GM11168 (cell line): ENCODE data around the gene AHI1.
"Not testable (repeated sequence)": the region's sequence is repeated elsewhere in the genome, so short reads cannot be mapped to it uniquely, and the experiment has no call there.

Source experiments
- in situ Hi-C: fragments of 300-500 bp; cut with MboI; formaldehyde crosslinking; loops from one replicate; pipeline ENCODE4 v1.12.0; 2022; ENCODE audit warnings: low sequenced_read_pairs; ENCODE audit not compliant: unreplicated experiment

AHI1 gene

GRCh38 chr6:135403584-135403983 is 94.0 kb downstream of the AHI1 start:
- in situ Hi-C loops = no loop called here

- in situ Hi-C loops = no loop called here
Measured at GRCh38 chr6:135402311-135402710, 95.2 kb downstream of the AHI1 start.

GRCh38 chr6:135397172-135397952 is 100.2 kb downstream of the AHI1 start:
- in situ Hi-C loops = no loop called here

- in situ Hi-C loops = no loop called here
Measured at GRCh38 chr6:135395136-135395535, 102.4 kb downstream of the AHI1 start.

DNA sequence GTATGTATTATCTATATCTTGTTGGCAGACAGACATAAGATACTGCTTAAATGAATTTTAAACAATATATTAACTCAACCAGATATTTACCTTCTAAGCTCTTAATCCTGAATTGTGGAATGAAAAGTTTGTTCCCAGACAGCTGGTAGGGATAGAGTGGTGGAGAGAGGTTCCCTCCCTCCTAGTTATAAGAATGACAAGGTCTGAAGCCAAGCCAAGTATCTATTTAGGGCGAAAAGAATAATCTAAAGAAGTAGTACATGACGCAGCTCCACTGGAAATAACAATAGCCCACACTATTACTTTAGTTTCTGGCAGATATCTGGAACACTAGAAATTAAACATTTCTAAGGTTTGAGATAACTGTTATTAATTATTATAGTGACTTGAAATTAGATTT is 104.3 kb downstream of the AHI1 start:
- in situ Hi-C loops = no loop called here

DNA sequence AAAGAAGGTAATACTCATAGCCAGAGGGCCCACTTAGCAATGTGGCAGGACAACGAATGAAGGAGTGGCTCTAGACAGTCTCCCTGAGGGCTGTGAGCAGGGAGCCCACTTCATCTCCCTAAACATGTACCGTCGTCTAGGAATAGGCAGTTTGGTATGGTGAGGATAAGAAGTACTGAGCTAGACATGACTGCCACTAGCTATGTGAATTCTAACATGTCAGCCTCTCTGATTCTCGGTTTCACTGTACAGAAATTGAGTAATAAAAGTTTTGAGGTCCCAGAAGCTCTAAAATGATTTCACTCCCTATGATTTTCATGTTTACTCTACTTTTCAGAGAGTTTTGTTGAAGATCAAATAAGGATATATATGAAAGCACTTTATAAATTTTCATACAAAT is 107.1 kb downstream of the AHI1 start:
- in situ Hi-C loops = no loop called here

DNA sequence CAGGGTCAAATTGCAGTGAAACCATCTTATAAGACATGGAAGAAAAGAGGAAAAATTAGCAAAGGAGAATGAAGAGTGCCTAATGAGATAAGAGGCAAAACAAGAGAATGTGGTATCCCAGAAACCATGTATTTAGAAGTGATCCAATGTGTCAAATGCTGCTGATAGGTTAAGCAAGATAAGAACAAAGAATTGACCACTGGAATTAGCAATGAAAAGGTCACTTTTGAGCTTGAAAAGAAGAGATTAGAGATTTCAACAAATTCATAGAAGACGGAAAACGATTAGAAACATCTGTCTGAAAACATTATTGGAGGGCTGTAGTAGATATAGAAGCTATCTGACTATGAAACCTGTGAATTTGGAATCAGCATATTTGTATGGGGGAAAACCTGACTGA is 112.2 kb downstream of the AHI1 start:
- in situ Hi-C loops = no loop called here

DNA sequence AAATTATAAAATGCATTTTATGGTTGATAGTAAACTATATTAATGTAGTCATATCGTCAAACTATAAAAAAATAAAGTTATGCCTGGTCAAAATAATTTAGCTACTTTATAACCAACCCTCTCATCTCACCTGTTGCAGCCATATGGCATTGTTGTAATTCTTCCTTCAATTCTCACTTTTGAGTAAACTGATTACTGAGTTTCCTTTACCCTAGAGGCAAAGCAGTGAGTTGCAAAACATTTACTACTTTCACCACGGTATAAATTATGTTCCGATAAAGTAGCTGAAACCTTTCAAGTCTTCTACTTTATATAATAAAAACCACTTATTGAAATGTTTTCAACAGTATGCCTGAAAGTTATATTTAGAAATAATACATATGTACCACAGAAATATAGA is 113.8 kb downstream of the AHI1 start:
- in situ Hi-C loops = no loop called here

DNA sequence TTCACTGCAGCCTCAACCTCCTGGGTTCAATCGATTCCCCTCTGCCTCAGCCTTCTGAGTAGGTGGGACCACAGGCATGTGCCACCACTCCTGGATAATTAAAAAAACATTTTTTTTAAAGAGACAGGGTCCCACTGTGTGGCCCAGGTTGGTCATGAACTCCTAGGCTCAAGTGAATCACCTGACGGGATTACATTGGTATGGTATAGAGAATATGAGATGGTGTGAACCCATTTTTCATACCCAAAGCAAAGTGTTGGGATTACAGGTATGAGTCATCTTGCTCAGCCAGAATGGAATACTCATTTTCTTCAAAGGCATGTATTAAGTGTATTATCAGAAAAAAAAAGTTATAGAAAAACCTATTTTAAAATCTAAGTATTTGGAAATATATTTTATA is 114.2 kb downstream of the AHI1 start:
- in situ Hi-C loops = no loop called here

DNA sequence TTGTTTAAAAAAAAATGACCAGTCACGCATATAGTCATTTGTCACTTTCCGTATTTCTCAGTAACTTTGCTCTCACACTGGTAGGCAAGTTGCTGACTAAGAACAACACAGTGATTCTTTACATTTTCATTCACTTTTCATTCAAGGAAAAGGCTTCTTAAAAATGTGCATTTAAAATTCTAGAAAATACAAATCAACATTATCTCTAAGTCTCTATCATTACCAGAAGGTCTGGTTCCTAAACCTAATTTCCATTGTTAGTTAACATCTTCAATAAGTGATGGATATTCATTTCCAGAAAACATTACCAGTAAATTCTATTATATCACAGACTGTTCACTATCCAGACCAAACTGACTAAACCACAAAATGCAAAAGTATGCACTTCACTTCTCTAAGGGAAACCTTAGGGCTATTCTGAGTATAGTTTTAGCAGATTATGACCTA is 115.3 kb downstream of the AHI1 start:
- in situ Hi-C loops = no loop called here

DNA sequence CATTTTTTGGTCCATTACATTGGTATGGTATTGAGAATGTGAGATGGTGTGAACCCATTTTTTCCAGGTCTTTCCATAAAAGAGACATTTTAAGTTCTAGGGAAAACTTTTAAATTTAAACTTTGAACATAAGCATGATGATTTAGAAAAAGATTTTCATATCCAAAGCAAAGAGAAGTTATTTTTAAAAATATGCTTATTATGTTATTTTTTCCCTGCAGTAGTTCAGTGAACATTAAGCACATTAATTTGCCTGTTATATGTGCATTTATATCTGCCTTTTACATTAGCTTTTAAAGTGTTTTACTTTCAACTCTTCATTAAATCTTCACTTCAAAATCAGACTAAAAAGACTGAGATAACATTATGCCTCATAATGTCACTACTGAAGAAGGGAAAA is 116.7 kb downstream of the AHI1 start:
- in situ Hi-C loops = no loop called here

DNA sequence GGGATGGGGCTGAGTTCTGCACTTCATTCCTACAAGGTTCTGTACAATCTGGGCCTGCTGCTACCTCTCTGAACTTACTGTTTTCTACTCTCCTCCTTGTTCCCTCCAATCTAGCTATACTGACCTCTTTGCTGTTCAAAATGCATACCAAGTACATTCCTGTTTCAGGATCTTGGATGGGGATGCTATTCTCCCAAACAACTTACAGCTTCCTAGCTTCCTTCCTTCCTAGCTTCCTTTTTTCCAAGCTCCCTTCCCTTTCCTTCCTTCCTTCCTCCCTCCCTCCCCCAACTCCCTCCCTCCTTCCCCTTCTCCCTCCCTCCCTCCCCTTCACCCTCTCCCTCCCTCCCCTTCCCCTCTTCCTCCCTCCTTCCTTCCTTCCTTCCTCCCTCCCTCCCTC is 117.9 kb downstream of the AHI1 start:
- in situ Hi-C loops = no loop called here

DNA sequence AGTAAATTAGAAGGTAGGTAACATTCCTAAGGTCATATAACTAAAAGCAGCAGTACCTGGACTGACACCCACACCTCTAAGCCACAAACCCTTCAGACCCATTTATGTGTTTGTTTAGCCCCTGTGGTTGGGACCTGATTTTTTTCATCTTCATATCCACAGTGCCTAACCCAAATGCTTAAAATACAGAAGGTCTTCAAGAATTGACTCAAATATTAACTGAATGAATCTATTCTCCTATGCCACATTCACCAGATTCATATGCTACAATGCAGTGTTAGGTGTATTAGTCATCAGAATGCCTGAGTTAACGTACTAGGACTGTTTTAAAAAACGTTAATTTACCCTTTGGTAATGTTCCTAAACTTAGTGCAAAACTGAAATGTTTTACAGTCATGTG is 124.8 kb downstream of the AHI1 start:
- in situ Hi-C loops = loop anchor here (5.0 kb wide), 1 partner anchor 40 kb away; no protein-coding TSS in a partner anchor

DNA sequence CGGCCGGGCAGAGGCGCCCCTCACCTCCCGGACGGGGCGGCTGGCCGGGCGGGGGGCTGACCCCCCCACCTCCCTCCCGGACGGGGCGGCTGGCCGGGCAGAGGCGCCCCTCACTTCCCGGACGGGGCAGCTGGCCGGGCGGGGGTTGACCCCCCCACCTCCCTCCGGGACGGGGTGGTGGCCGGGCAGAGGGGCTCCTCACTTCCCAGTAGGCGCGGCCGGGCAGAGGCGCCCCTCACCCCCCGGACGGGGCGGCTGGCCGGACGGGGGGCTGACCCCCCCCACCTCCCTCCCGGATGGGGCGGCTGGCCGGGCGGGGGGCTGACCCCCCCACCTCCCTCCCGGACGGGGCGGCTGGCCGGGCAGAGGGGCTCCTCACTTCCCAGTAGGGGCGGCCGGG is 133.9 kb downstream of the AHI1 start:
- in situ Hi-C loops = not testable (repeated sequence)

GRCh38 chr6:135362124-135362523 is 135.4 kb downstream of the AHI1 start:
- in situ Hi-C loops = no loop called here

- in situ Hi-C loops = no loop called here
Measured at GRCh38 chr6:135360222-135360621, 137.3 kb downstream of the AHI1 start.

- in situ Hi-C loops = no loop called here
Measured at GRCh38 chr6:135358985-135359384, 138.6 kb downstream of the AHI1 start.

- in situ Hi-C loops = no loop called here
Measured at GRCh38 chr6:135358251-135358821, 139.2 kb downstream of the AHI1 start.

DNA sequence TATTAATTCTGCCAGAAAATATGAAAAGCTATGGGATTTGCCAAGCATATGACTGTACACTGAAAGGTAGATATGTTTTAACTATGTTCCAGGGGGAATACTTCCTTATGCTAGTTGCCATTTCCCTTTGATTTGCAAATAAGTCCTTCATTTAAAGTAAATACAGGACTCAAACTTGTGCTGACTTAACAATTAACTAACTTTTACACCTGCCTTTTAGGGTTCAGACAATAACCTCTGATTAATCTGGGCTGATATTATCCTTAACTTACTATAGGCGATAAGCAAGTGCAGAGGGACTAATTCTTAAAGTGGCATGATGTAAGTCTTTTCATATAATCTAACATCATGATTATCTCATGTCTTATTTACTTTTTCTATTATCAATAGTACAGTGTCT is 143.1 kb downstream of the AHI1 start:
- in situ Hi-C loops = no loop called here

DNA sequence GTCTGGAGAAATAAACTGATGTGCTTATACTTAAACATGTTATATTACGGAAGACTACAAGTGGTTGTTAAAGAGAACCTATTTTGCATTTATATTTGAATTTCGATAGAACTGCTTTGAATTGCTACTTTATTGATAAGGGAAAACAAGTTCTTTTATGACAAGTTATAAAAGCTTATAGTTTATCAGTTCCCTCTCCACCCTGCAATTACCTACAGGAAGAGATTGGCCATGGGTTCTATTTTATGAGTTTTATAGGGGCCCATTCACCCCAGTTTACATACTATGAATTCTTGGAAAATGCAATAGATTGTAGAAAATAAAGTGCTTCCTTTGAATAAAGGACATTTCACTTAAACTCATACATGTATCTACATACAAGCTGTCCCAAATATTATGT is 144.4 kb downstream of the AHI1 start:
- in situ Hi-C loops = no loop called here

- in situ Hi-C loops = no loop called here
Measured at GRCh38 chr6:135351635-135352034, 145.9 kb downstream of the AHI1 start.

GRCh38 chr6:135347887-135348286 is 149.7 kb downstream of the AHI1 start:
- in situ Hi-C loops = no loop called here
